ENCODE measurements around the gene UBE2J2. TPM values are rescaled to one million over a fixed set of nuclear protein-coding genes. Genes with fewer than 3 reads are reported as not detected.
A peak's percentile ranks its signal among the peaks of the same experiment; 100 is the strongest.

The UBE2J2 gene
- total RNA-seq, 2 donors from 2014 or later: 69.9 to 72.7 TPM

DNA sequence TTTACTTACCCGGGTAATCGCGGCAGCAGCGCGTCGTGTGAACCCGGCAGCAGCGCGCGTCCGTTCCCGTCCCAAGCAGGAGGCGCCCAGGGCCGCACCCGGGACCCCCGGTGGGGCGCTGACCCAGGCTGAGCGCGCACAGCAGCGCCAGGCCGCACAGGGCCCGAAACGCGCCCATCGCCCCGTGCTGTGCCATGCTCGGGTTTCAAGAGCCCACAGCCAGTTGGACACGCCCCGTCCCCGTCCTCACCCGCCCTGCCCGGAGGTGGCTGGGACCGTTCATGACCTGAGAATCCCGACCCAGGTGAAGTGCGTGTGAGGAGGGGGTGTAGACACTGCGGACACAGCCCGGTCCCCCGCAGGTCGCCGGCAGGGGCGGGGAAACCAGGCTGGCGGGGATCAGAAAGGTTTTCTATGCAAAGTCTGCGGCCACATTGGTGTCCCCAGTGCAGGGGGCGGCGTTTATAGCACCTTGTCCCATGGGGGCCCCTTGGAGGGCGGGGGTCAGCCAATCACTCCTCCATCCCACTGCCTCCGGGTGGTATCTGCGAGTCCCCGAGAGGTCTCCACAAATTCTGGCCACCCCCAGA lies 67.2 kb downstream of the UBE2J2 start, which contains the start of gene TNFRSF18:
Gene TNFRSF18, minus strand, starts transcription at position 217 of the 590 bp plus-strand sequence. Its CDS starts 21 bp downstream, at position 196.
- no peak within 1 kb of the TSS for H3K27ac Mint-ChIP-seq
- Histone ChIP-seq H3K4me1 (ENCODE audit: control insufficient read depth, insufficient read depth, low read length) (no peaks in the 10 kb centered on the region), H3K36me3 (ENCODE audit: control insufficient read depth, insufficient read depth, low read length) (no peaks in the 10 kb centered on the region), H3K27me3 (ENCODE audit: control insufficient read depth, insufficient read depth, low read length, poor library complexity, severe bottlenecking) (peaks cover 28% of the 10 kb centered on the region), H3K4me3 (ENCODE audit: low read length) (peak within 1 kb of the TSS; percentile 35), H3K9ac (ENCODE audit: extremely low read depth, low read length, poor library complexity, severe bottlenecking) (no peak within 1 kb of the TSS), H3K9me3 (ENCODE audit: control insufficient read depth, low read length) (no peaks in the 10 kb centered on the region), H3K27ac (ENCODE audit: low read depth, low read length) (no peak within 1 kb of the TSS)
- DNase-seq: peak; percentile 89
- peak within 1 kb of the TSS; percentile 26 for H3K4me3 Mint-ChIP-seq
- no peaks in the 10 kb centered on the region for H3K9me3 Mint-ChIP-seq
- no peaks in the 10 kb centered on the region for H3K4me1 Mint-ChIP-seq
- 13 to 16% methylated on average over 13 to 49 of the region's 49 CpGs for WGBS, 2 experiments (ENCODE audit: insufficient coverage in 1 of 2, insufficient read length in 1 of 2)
- peaks cover 1% of the 10 kb centered on the region for H3K27me3 Mint-ChIP-seq (ENCODE audit: insufficient read depth)
- TF ChIP-seq, protein P1, sequence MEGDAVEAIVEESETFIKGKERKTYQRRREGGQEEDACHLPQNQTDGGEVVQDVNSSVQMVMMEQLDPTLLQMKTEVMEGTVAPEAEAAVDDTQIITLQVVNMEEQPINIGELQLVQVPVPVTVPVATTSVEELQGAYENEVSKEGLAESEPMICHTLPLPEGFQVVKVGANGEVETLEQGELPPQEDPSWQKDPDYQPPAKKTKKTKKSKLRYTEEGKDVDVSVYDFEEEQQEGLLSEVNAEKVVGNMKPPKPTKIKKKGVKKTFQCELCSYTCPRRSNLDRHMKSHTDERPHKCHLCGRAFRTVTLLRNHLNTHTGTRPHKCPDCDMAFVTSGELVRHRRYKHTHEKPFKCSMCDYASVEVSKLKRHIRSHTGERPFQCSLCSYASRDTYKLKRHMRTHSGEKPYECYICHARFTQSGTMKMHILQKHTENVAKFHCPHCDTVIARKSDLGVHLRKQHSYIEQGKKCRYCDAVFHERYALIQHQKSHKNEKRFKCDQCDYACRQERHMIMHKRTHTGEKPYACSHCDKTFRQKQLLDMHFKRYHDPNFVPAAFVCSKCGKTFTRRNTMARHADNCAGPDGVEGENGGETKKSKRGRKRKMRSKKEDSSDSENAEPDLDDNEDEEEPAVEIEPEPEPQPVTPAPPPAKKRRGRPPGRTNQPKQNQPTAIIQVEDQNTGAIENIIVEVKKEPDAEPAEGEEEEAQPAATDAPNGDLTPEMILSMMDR (conservative IDR thresholded peaks at IDR 0.05): no peak
- H3K36me3 Mint-ChIP-seq (ENCODE audit: low read depth): no peaks in the 10 kb centered on the region

GRCh38 chr1:1205769-1206375 lies 67.8 kb downstream of the UBE2J2 start:
- TF ChIP-seq, protein P1 (conservative IDR thresholded peaks at IDR 0.05): no peak
- no peak for DNase-seq
- no peak overlapping the region for H3K27ac ChIP-seq (ENCODE audit: low read depth, low read length)
- peaks cover 28% of the 10 kb centered on the region for H3K27me3 ChIP-seq (ENCODE audit: control insufficient read depth, insufficient read depth, low read length, poor library complexity, severe bottlenecking)
- no peak overlapping the region for H3K27ac Mint-ChIP-seq
- no peaks in the 10 kb centered on the region for H3K36me3 Mint-ChIP-seq (ENCODE audit: low read depth)
- H3K4me3 ChIP-seq (ENCODE audit: low read length): peak overlapping the region; percentile 35
- peaks cover 1% of the 10 kb centered on the region for H3K27me3 Mint-ChIP-seq (ENCODE audit: insufficient read depth)
- no peak overlapping the region for H3K9ac ChIP-seq (ENCODE audit: extremely low read depth, low read length, poor library complexity, severe bottlenecking)
- H3K9me3 ChIP-seq (ENCODE audit: control insufficient read depth, low read length): no peaks in the 10 kb centered on the region
- H3K9me3 Mint-ChIP-seq: no peaks in the 10 kb centered on the region
- H3K36me3 ChIP-seq (ENCODE audit: control insufficient read depth, insufficient read depth, low read length): no peaks in the 10 kb centered on the region
- H3K4me1 Mint-ChIP-seq: no peaks in the 10 kb centered on the region
- H3K4me1 ChIP-seq (ENCODE audit: control insufficient read depth, insufficient read depth, low read length): no peaks in the 10 kb centered on the region
- peak overlapping the region; percentile 26 for H3K4me3 Mint-ChIP-seq
- 43 to 44% methylated on average over 19 to 31 of the region's 31 CpGs for WGBS, 2 experiments (ENCODE audit: insufficient coverage in 1 of 2, insufficient read length in 1 of 2)

- Mint-ChIP-seq H3K4me1 (no peaks in the 10 kb centered on the region), H3K36me3 (ENCODE audit: low read depth) (no peaks in the 10 kb centered on the region), H3K9me3 (no peaks in the 10 kb centered on the region), H3K27me3 (ENCODE audit: insufficient read depth) (peaks cover 1% of the 10 kb centered on the region), H3K27ac (no peak overlapping the region), H3K4me3 (no peak overlapping the region)
- DNase-seq: no peak
- Histone ChIP-seq H3K9ac (ENCODE audit: extremely low read depth, low read length, poor library complexity, severe bottlenecking) (no peak overlapping the region), H3K36me3 (ENCODE audit: control insufficient read depth, insufficient read depth, low read length) (no peaks in the 10 kb centered on the region), H3K27me3 (ENCODE audit: control insufficient read depth, insufficient read depth, low read length, poor library complexity, severe bottlenecking) (peaks cover 34% of the 10 kb centered on the region), H3K27ac (ENCODE audit: low read depth, low read length) (no peak overlapping the region), H3K4me1 (ENCODE audit: control insufficient read depth, insufficient read depth, low read length) (no peaks in the 10 kb centered on the region), H3K9me3 (ENCODE audit: control insufficient read depth, low read length) (no peaks in the 10 kb centered on the region), H3K4me3 (ENCODE audit: low read length) (no peak overlapping the region)
- TF ChIP-seq, protein P1 (conservative IDR thresholded peaks at IDR 0.05): no peak
- WGBS, 2 experiments (ENCODE audit: insufficient coverage in 1 of 2, insufficient read length in 1 of 2): 90% methylated on average over 14 to 19 of the region's 19 CpGs
Measured at GRCh38 chr1:1204998-1205768, 68.5 kb downstream of the UBE2J2 start.
